Liver (tissue), 9 donors: ENCODE results near the gene TMEM17. TPM values are rescaled to one million over a fixed set of nuclear protein-coding genes. Genes with fewer than 3 reads are reported as not detected.

Experiments used
- DNase-seq: peaks from one replicate; pipeline ENCODE4 v3.0.0-alpha.2; 2017; ENCODE audit warnings: low spot score
- H3K27ac ChIP-seq, 2 donors: one replicate each; pipeline ENCODE4 v1.7.0; 2013; ENCODE audit warnings: inconsistent platforms in 2 of 2, low read length in 2 of 2, control low read depth in 1 of 2, low read depth in 1 of 2, mild to moderate bottlenecking in 1 of 2
- H3K27me3 ChIP-seq, 4 donors: one replicate each; pipeline versions ENCODE4 v1.6.1 to v1.7.0; 2013; ENCODE audit warnings: low read length in 3 of 4, inconsistent platforms in 1 of 4, mild to moderate bottlenecking in 1 of 4, moderate library complexity in 1 of 4; ENCODE audit not compliant: control insufficient read depth in 4 of 4, insufficient read depth in 4 of 4
- H3K36me3 ChIP-seq, 4 donors: one replicate each; pipeline versions ENCODE4 v1.6.1 to v1.7.0; 2013; ENCODE audit warnings: low read length in 3 of 4, mild to moderate bottlenecking in 3 of 4, low read depth in 1 of 4, moderate library complexity in 1 of 4; ENCODE audit not compliant: control insufficient read depth in 4 of 4, insufficient read depth in 3 of 4
- H3K4me1 ChIP-seq, 4 donors: one replicate each; pipeline versions ENCODE4 v1.6.1 to v1.7.0; 2013; ENCODE audit warnings: low read length in 3 of 4, mild to moderate bottlenecking in 3 of 4, moderate library complexity in 1 of 4; ENCODE audit not compliant: control insufficient read depth in 4 of 4, insufficient read depth in 4 of 4
- H3K4me3 ChIP-seq, 3 donors: one replicate each; pipeline versions ENCODE4 v1.6.1 to v1.7.0; 2013; ENCODE audit warnings: low read length in 3 of 3, control low read depth in 1 of 3, low read depth in 1 of 3, mild to moderate bottlenecking in 1 of 3
- H3K9ac ChIP-seq, 2 donors: one replicate each; pipeline ENCODE4 v1.7.0; 2013; ENCODE audit warnings: low read length in 2 of 2, mild to moderate bottlenecking in 2 of 2, moderate library complexity in 2 of 2, control low read depth in 1 of 2, low read depth in 1 of 2
- H3K9me3 ChIP-seq, 4 donors: one replicate each; pipeline versions ENCODE4 v1.6.1 to v1.7.0; 2013; ENCODE audit warnings: low read length in 3 of 4; ENCODE audit not compliant: control insufficient read depth in 4 of 4
- EGR1 ChIP-seq, 2 donors: IDR thresholded peaks; 2 replicates each; pipeline ENCODE4 v1.6.1; 2016 to 2018; ENCODE audit warnings: antibody characterized with exemption in 2 of 2, low read depth in 2 of 2
- FOXA2 ChIP-seq: IDR thresholded peaks from 2 replicates; pipeline ENCODE4 v1.6.1; 2016; ENCODE audit warnings: antibody characterized with exemption
- HNF4A ChIP-seq, 2 donors: conservative IDR thresholded peaks; 2 replicates each; pipeline ENCODE4 v1.6.1; 2016; ENCODE audit warnings: antibody characterized with exemption in 2 of 2, mild to moderate bottlenecking in 2 of 2
- HNF4G ChIP-seq: IDR thresholded peaks from 2 replicates; pipeline ENCODE4 v1.6.1; 2016; ENCODE audit warnings: antibody characterized with exemption
- JUND ChIP-seq, 2 donors: IDR thresholded peaks; 2 replicates each; pipeline ENCODE4 v1.6.1; 2016; ENCODE audit warnings: antibody characterized with exemption in 2 of 2
- NR2F2 ChIP-seq: IDR thresholded peaks from 2 replicates; pipeline ENCODE4 v1.6.1; 2016; ENCODE audit warnings: antibody characterized with exemption
- RAD21 ChIP-seq, 2 donors: IDR thresholded peaks; 2 replicates each; pipeline ENCODE4 v1.6.1; 2016; ENCODE audit warnings: antibody characterized with exemption in 2 of 2, mild to moderate bottlenecking in 2 of 2
- RXRA ChIP-seq, 2 donors: IDR thresholded peaks; 2 replicates each; pipeline ENCODE4 v1.6.1; 2017 to 2018; ENCODE audit warnings: antibody characterized with exemption in 2 of 2, mild to moderate bottlenecking in 1 of 2
- SP1 ChIP-seq: IDR thresholded peaks from 2 replicates; pipeline ENCODE4 v1.6.1; 2018; ENCODE audit warnings: antibody characterized with exemption, mild to moderate bottlenecking
- TAF1 ChIP-seq: conservative IDR thresholded peaks from 2 replicates; pipeline ENCODE4 v1.6.1; 2016; ENCODE audit warnings: antibody characterized with exemption, mild to moderate bottlenecking
- YY1 ChIP-seq: IDR thresholded peaks from 2 replicates; pipeline ENCODE4 v1.6.1; 2016; ENCODE audit warnings: antibody characterized with exemption, mild to moderate bottlenecking
- whole genome bisulfite sequencing: extraction: QIAGEN DNeasy Blood & Tissue Kit; methylation state at CpG from one replicate; pipeline ENCODE4 v1.1.7; 2013; 5-methylcytosine and 5-hydroxymethylcytosine counted together
- polyA plus RNA-seq, 2 donors: library from polyadenylated mRNA; stranded (reverse) in 1 of 2; unstranded in 1 of 2; fragments of 200-250 nt in 1 of 2; fragments of >200 nt in 1 of 2; fragmentation: Nextera tagmentation in 1 of 2; extraction: Ambion mirVana in 1 of 2; gene quantifications; one replicate each; pipeline versions ENCODE4 v1.2.1 to v1.2.3, GENCODE V29; 2013 to 2015
- total RNA-seq, 2 donors: library from RNA; depleted of rRNA; stranded (reverse); fragments of >200 nt; gene quantifications; one replicate each; pipeline ENCODE4 v1.2.3, GENCODE V29; 2014
- TF ChIP-seq, protein P1 (sequence below): IDR thresholded peaks from 2 replicates; pipeline ENCODE4 v1.6.1; 2016; ENCODE audit warnings: antibody characterized with exemption
- TF ChIP-seq, protein P2 (sequence below): IDR thresholded peaks from 2 replicates; pipeline ENCODE4 v1.6.1; 2016; ENCODE audit warnings: antibody characterized with exemption
- TF ChIP-seq, protein P3 (sequence below): IDR thresholded peaks from 2 replicates; pipeline ENCODE4 v1.6.1; 2016; ENCODE audit warnings: antibody characterized with exemption, mild to moderate bottlenecking
- donor health status: healthy.
- donor health status: healthy.
- donor health status: healthy.
- donor health status: healthy.
- donor health status: healthy.

TMEM17 gene
- total and polyA plus RNA-seq, 4 donors: 0.70 to 1.9 (median 1.2) TPM

DNA sequence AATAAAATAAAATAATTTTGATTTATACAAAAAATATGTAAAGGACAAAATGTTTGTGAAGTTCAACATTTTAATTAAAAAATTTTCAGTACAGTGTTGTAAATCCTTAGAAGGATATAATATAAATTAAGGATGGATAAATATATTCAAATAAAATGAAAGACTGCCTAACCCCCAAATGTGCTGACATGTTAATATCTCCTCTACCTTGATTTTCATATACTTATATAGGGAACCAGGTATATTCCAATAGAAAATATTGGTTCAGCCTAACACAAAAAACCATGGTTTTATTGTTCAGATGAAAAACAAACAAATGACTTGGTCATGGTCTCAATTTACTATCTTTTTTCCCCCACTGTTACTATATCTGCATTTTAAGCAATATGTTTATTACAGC, 7.3 kb downstream of the TMEM17 start:
- no peak overlapping the region for H3K27ac ChIP-seq
- H3K9ac ChIP-seq: no peak overlapping the region
- no peaks in the 10 kb centered on the region for H3K27me3 ChIP-seq
- H3K36me3 ChIP-seq: no peaks in the 10 kb centered on the region
- H3K9me3 ChIP-seq: no peaks in the 10 kb centered on the region
- DNase-seq: no peak
- no peak for TF ChIP-seq YY1
- TF ChIP-seq HNF4A (conservative IDR thresholded peaks at IDR 0.05): no peak
- TF ChIP-seq NR2F2: no peak
- TF ChIP-seq, protein P1, sequence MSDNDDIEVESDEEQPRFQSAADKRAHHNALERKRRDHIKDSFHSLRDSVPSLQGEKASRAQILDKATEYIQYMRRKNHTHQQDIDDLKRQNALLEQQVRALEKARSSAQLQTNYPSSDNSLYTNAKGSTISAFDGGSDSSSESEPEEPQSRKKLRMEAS: no peak
- no peak overlapping the region for H3K4me3 ChIP-seq
- H3K4me1 ChIP-seq: peaks cover 0 to 13% (median 10%) of the 10 kb centered on the region in 4 donors

DNA sequence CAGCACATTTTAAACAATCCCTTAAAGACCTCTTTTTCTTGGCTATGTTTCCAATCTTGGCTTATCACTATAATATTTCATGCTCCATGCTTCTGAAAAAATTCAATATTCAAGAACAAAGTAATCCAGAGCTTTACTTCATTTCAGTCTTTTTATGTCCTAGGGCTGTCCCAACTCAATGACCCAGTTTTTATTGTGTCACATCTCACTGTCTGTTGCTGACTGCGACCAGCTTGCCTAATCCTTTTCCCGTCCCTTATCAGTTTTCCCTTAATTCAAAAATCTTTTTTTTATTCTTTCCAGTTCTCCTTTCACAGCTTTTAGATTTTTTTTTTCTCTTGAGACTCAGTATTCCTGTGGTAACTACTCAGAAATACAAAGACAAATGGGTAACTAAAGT, 10.2 kb downstream of the TMEM17 start:
- Histone ChIP-seq H3K4me1 (peaks cover 0 to 21% (median 13%) of the 10 kb centered on the region in 4 donors), H3K36me3 (no peaks in the 10 kb centered on the region), H3K4me3 (no peak overlapping the region), H3K27me3 (no peaks in the 10 kb centered on the region), H3K9me3 (no peaks in the 10 kb centered on the region), H3K27ac (peak overlapping the region; percentile 69 to 76), H3K9ac (no peak overlapping the region)
- TF ChIP-seq HNF4A (conservative IDR thresholded peaks at IDR 0.05) (peak; percentile 47 to 53), FOXA2 (no peak), SP1 (peak; percentile 57), JUND (IDR thresholded peaks at IDR 0.05) (peak in 1 of 2 donors; percentile 34), YY1 (peak; percentile 57), RAD21 (IDR thresholded peaks at IDR 0.05) (peak; percentile 33 to 58), NR2F2 (no peak), HNF4G (no peak), TAF1 (peak; percentile 13), EGR1 (IDR thresholded peaks at IDR 0.05; ENCODE audit: low read depth in 2 of 2) (no peak), RXRA (IDR thresholded peaks at IDR 0.05) (peak; percentile 58 to 61)
- TF ChIP-seq, protein P1: peak; percentile 15
- TF ChIP-seq, protein P2, sequence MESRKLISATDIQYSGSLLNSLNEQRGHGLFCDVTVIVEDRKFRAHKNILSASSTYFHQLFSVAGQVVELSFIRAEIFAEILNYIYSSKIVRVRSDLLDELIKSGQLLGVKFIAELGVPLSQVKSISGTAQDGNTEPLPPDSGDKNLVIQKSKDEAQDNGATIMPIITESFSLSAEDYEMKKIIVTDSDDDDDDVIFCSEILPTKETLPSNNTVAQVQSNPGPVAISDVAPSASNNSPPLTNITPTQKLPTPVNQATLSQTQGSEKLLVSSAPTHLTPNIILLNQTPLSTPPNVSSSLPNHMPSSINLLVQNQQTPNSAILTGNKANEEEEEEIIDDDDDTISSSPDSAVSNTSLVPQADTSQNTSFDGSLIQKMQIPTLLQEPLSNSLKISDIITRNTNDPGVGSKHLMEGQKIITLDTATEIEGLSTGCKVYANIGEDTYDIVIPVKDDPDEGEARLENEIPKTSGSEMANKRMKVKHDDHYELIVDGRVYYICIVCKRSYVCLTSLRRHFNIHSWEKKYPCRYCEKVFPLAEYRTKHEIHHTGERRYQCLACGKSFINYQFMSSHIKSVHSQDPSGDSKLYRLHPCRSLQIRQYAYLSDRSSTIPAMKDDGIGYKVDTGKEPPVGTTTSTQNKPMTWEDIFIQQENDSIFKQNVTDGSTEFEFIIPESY: no peak
- TF ChIP-seq, protein P3, sequence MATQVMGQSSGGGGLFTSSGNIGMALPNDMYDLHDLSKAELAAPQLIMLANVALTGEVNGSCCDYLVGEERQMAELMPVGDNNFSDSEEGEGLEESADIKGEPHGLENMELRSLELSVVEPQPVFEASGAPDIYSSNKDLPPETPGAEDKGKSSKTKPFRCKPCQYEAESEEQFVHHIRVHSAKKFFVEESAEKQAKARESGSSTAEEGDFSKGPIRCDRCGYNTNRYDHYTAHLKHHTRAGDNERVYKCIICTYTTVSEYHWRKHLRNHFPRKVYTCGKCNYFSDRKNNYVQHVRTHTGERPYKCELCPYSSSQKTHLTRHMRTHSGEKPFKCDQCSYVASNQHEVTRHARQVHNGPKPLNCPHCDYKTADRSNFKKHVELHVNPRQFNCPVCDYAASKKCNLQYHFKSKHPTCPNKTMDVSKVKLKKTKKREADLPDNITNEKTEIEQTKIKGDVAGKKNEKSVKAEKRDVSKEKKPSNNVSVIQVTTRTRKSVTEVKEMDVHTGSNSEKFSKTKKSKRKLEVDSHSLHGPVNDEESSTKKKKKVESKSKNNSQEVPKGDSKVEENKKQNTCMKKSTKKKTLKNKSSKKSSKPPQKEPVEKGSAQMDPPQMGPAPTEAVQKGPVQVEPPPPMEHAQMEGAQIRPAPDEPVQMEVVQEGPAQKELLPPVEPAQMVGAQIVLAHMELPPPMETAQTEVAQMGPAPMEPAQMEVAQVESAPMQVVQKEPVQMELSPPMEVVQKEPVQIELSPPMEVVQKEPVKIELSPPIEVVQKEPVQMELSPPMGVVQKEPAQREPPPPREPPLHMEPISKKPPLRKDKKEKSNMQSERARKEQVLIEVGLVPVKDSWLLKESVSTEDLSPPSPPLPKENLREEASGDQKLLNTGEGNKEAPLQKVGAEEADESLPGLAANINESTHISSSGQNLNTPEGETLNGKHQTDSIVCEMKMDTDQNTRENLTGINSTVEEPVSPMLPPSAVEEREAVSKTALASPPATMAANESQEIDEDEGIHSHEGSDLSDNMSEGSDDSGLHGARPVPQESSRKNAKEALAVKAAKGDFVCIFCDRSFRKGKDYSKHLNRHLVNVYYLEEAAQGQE: peak; percentile 47
- WGBS: 17% methylated on average over 2 of the region's 2 CpGs
- DNase-seq: no peak
